ENCODE data around the gene CHMP1A.
A peak's percentile ranks its signal among the peaks of the same experiment; 100 is the strongest.

CHMP1A gene

DNA sequence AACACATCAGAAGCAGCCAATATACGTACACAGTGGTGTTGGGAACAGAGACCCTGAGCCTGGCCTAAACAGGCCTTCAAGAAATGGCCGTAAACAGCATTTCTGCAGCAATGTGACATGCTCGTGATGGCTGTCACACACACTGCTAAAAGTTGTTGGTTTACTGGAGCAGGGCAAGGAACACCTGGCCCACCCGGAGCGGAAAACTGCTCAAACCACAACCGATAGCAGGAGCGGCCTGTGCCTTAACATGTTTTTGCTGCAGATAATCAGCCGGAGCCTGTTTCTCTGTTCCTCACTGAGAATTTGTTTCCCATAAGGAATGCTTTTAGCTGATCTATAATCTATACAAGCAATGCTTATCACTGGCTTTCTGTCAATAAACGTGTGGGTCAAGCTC, 50.1 kb downstream of the CHMP1A start:
- DNase-seq (ENCODE audit: low read depth in 1 of 2, low spot score in 1 of 2), result no peak

DNA sequence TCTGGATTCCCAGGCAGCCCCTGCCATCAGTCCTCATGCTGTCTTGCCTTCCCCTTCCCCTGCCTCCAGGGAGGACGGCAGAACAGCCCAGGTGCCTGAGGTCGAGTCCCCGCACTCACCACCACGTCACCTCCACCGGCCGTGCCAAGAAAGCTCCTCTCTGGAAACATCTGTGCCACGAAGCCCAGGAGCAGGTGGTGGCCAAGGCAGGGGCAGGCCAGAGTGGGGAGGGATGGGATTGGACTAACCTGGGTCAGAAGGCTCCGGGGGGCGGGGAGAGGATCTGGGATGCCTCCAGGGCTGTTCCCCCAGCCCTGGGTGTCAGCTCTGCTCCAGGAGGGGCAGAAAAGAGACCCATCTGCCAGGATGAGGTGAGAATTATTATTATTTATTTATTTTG, 51.5 kb downstream of the CHMP1A start:
- no peak for DNase-seq (ENCODE audit: low read depth in 1 of 2, low spot score in 1 of 2)

DNA sequence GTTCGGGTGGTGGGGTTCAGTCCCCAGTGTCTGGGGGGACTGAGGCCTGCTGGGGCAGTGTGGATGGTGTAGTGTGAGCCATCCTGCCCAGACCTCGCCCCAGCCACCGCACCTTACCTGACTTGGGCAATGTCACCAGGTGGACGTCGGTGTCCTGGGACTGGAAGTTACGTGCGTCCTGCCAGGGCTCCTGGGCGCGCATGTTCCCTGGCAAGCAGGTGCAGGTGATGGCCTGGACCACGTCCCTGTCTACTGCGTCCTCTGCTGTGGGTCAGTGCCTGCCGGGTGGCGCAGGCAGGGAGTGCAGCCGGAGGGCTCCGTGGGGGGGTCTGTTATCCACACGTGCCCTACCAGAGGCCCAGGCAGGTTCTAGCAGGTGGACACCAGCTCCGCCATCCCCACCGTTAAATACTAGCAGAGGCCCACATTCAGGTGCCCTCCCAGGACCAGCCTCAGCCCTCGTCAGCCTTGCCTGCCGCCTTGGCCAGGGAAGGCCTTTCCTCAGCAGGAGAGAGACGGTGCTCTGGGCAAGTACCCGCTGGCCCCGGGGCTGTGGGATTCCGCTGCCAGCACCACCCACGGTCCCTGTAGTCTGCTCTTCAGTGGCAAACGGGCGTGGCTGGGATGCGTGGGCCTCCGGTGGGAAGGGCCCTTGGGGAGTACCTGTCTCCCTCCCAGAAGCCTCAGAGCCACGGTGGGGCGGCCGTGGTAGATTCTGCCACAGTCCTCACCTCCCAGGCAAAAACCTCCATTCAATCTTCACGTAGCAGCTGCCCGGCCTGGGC, 52.1 kb downstream of the CHMP1A start:
- DNase-seq (ENCODE audit: low read depth in 1 of 2, low spot score in 1 of 2), result no peak

DNA sequence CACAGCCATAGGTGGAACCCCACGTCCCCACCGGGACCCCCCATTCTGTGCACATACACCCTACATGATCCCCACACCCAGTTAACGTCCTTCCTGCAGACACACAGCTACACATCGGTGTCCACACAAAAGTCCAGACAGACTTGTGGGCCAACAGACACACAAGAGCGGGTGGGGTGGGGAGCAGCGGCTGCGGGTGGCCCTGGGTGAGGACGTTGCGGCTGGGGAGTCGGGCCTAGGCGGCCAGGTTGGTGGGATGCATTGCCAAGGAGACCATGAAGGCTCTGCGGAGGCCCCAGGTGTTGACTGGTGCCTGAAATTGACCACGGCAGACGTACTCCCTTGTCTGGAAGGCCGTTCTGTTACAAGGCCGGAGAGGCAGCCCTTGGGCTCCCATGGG, 52.7 kb downstream of the CHMP1A start:
- no peak for DNase-seq (ENCODE audit: low read depth in 1 of 2, low spot score in 1 of 2)

DNA sequence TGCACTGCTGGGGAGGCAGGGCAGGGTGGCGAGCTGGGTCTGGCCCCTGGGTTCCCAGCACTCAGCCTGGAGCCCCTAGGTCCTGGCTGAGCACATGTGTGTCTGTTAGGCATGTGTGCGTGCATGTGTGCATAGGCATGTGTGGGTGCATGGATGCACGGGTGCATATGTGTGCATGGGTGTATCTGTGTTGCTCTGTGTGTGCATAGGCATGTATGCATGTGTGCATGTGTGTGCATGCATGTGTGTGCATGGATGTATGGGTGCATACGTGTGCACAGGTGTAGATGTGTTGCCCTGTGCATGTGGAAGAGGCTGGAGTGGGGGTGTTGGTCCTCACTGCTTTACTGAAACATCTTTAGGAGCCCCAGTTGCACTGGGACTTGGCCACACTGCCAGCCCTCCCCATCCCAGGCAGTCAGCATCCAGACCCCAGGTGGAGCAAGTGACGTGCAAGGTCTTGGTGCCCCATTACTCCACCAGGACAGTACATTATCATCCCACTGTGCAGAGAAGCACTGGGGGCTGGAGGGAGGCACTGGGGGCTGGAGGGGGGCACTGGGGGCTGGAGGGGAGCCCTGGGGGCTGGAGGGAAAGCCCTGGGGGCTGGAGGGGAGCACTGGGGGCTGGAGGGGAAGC, 54.4 kb downstream of the CHMP1A start:
- DNase-seq (ENCODE audit: low read depth in 1 of 2, low spot score in 1 of 2), result no peak

DNA sequence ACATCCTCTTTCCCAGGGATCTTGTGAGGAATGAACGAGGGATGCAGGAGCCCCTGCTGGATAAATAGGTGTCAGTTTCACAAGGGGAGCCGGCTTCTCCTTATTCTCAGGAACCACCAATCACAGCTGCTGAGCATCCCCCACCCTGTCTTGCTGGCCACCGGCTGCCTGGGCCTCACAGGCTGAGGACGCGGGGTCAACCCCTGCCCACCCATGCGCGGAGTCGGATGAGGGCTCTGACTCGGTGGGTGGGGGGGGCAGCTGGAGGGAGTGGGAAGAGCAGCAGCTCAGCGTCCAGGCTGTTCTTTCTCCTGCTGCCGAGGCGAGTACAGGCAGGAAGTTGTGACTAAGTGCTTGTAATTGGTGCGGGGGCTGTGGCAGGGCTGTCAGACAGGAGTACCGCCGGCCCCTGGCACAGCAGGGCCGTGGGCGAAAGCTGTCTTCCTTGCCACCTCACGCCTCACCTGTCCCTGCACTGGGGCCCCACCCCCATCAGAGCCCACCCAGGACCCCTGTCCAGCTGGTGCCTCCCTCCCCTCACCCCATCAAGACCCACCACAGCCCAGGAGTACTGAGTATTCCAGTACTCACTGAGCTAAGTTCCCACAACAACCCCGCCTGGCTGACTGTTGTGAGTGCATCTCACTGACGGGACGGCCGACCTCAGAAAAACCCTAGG, 55.1 kb downstream of the CHMP1A start:
- peak; percentile 24 to 51 for DNase-seq (ENCODE audit: low read depth in 1 of 2, low spot score in 1 of 2)

DNA sequence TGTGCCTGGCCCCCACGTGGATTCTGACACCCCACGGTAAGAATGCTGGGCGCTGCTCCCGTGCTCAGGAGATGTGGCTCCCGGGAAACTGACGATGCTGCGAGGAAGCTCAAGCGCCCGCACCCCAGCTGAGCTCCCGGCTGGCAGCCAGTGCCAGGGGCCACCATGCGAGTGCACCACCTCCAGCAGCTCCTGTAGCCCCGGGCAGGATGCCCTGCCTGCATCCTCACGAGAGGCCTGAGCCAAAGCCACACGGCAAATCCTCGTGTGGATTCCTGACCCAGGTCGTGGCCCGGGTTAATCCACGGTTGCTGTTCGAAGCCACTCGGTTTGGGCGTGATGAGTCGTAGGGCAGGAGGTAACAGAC, 55.6 kb downstream of the CHMP1A start:
- no peak for DNase-seq (ENCODE audit: low read depth in 1 of 2, low spot score in 1 of 2)

DNA sequence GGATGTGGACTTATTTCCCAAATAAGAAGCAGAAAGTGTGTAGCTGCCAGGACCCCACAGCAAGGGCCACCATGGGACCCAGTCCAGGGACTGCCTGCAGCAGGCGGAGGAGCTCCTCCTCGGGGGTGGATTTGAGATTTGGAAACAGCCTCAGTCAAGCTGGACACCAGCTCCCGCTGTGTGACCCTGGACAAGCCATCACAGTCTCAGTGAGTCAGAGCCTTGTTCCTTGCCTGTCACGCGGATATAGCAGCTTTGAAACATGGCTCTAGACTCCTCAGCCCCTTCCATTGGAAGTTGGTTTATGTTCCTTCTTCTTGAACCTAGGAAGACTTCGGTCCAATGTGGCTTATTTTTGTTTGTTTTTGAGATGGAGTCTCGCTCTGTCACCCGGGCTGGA, 56.6 kb downstream of the CHMP1A start:
- no peak for DNase-seq (ENCODE audit: low read depth in 1 of 2, low spot score in 1 of 2)

DNA sequence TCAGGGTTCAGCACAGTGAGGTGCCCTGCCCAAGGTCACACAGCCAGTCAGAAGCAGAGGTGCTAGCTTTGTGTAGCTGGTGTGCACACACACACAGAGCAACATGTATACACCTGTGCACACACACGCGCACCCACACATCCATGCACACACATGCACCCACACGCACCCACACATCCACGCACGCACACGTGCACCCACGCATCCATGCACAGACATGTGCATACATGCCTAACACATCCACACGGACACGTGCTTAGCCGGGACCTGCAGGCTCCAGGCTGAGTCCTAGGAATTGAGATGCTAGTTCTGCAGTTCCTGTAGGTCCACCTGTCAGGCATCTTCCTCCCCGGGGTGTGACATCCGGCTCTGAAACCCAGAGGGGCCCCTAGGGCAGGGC, 57.1 kb downstream of the CHMP1A start:
- no peak for DNase-seq (ENCODE audit: low read depth in 1 of 2, low spot score in 1 of 2)

DNA sequence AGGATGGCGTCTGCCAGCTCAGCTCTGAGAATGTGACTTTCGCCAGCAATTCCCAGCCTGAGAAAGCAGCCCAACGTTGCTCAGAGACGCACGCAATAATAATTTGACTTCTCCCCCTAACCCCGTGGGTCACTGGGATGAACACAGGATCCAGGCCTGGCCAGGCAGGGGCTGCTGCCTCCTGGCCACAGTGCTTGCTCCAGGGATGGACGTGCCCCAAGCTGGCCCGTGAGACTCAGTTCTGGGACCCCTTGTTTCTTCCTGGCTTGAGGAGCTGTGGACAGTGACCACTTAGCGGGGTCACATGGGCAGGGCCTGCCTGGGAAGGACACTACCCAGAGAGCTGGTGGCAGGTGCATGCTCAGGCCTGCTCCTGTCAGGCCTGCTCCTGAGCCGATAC, 57.6 kb downstream of the CHMP1A start:
- DNase-seq (ENCODE audit: low read depth in 1 of 2, low spot score in 1 of 2), result no peak

DNA sequence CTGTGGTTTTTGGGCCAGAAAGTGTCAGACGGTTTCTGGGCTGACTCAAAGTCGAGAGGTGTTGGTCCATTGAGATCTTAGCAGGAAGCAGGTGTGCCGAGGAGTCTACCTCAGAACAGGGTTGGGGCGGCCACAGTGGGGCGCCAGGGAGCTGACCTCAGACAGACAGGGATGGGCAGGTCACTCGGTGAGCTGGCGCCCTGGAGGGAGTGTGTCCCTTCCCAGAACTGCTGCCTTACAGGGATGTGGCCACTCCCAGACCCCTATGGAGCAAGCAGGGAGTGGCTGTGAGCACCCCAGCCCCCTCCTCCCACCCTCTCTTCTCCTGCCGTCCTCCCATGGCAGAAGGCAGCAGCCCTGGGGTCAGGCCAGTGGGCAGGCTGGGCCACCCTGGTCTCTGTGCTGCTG, 58.1 kb downstream of the CHMP1A start:
- DNase-seq (ENCODE audit: low read depth in 1 of 2, low spot score in 1 of 2), result no peak

DNA sequence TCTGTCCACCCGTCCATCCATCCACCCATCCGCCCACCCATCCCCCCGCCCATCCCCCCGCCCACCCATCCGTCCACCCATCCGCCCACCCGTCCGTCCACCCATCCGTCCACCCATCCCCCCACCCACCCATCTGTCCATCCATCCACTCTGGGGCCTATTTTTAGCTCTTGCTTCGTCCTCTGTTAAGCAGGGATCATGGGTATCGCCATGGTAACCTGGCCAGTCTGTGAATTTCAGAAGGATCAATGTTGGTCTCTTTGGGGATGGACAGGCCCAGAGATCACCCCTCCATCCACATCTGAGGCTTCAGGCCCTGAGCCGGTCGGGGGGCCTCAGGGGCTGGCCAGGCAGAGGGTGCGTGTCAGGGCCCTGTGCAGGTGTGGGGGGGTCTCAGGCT, 59.3 kb downstream of the CHMP1A start:
- DNase-seq (ENCODE audit: low read depth in 1 of 2, low spot score in 1 of 2), result no peak

DNA sequence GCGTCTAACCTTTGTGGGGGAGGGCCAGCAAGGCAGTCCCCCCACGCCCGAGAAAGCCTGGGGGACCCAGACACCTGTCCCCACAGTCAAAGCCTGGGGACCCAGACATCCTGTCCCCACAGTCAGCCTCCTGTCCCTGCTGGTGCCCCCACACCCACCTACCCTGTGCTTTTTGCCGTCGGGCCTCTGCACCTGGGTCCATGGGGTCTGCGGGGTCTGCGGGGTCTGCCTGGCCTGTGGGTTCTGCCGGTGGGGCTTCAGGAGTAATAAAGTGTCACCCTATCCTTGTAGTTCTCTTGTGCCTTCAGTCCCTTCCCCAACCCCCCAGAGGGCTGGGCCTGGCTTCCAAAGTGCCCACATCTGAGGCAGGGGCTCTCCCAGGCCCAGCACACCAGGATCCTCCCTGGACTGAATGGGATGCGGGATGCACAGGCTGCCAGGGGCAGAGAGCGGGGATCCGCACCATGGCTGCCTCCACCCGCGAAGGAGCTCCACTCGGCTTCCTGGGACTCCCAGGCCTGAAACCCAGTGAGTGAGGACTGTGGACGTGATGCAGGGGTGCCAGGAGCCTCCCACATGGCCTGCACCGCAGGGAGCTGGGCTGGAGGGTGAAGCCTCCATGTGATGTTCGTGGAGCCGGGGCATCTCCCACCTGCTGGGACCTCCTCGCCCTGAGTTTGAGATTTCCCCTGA, 60.4 kb downstream of the CHMP1A start:
- DNase-seq (ENCODE audit: low read depth in 1 of 2, low spot score in 1 of 2), result no peak

DNA sequence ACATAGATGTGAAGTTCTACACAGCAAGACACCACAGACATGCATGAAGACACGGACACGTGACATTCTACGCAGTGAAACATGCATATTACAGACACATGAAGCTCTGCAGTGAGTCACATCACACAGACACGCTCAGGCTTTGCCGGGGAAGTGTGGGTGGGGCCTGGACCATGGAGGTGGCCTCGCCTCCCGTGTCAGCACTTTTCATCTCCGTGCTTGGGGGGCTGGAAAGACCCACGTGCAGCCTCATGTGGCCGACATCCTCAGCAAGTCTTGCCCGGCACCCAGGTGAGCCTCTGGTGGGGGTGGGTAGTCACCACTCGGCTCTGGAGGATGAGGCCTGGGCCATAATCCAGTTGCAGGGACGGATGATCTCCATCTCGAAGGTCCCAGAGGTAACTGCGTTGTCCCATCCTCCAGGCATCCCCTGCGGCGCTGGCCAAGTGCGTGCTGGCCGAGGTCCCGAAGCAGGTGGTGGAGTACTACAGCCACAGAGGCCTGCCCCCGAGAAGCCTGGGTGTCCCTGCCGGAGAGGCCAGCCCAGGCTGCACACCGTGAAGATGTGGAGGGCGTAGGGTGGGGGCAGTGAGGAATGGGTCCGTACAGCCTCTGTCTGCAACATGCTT, 61.3 kb downstream of the CHMP1A start:
- no peak for DNase-seq (ENCODE audit: low read depth in 1 of 2, low spot score in 1 of 2)

DNA sequence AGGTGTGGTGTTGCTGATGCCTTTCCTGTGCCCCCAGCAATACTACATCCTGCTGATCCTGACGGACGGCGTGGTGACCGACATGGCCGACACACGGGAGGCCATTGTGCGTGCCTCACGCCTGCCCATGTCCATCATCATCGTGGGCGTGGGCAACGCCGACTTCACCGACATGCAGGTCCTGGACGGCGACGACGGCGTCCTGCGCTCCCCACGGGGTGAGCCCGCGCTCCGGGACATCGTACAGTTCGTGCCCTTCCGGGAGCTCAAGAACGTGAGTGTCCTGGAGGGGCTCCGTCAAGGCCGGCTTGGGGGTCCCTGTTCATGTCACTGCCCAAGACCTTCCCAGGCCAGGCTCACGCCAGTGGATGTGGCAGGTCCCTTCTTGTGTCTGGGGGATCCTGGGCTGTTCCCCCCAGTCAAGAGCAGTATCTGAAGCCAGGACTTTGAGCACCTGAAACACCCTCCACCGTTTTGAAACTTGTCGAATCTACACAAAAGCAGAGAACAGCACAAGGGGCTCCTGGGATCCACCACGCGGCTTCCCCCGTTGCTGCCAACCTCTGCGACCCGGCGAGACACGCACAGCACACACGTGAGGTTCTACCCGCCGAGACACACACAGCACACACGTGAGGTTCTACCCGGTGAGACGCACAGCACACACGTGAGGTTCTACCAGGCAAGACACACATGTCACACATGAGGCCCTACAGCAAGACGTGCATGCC, 62.0 kb downstream of the CHMP1A start:
- no peak for DNase-seq (ENCODE audit: low read depth in 1 of 2, low spot score in 1 of 2)

Measured in stimulated activated CD4-positive, alpha-beta T cell treated with anti-CD3 and anti-CD28 coated beads, Interleukin-15, amount 100 ng/mL, for 1 hour (primary cell).